ENCODE measurements around the gene RGS8. TPM values are rescaled to one million over a fixed set of nuclear protein-coding genes. Genes with fewer than 3 reads are reported as not detected.

Gene RGS8
- total RNA-seq, 1 donor from 2014 or later, result not detected

DNA sequence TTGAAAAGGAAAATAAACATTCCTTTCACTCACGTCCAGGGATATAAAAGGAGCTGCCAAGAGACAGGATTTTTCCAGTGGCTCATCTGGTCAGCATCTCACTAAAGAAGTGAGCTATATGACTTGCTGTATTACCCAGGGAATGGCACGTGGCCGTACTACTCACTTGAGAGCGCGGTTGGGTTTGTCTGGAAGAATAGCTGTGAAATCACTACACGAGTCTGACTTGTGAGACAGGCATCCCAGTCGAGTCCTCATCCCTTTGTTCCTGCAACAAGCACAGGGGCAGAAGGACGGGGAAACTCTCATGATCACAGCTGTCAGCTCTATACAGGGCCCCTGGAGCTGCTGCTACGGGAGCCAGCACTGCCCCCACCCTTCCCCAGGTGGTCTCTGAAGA, 17.7 kb downstream of the RGS8 start:
- TF ChIP-seq, protein P1, sequence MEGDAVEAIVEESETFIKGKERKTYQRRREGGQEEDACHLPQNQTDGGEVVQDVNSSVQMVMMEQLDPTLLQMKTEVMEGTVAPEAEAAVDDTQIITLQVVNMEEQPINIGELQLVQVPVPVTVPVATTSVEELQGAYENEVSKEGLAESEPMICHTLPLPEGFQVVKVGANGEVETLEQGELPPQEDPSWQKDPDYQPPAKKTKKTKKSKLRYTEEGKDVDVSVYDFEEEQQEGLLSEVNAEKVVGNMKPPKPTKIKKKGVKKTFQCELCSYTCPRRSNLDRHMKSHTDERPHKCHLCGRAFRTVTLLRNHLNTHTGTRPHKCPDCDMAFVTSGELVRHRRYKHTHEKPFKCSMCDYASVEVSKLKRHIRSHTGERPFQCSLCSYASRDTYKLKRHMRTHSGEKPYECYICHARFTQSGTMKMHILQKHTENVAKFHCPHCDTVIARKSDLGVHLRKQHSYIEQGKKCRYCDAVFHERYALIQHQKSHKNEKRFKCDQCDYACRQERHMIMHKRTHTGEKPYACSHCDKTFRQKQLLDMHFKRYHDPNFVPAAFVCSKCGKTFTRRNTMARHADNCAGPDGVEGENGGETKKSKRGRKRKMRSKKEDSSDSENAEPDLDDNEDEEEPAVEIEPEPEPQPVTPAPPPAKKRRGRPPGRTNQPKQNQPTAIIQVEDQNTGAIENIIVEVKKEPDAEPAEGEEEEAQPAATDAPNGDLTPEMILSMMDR (IDR thresholded peaks at IDR 0.05), result no peak
- ATAC-seq (no peak), DNase-seq (no peak)
- Histone ChIP-seq H3K4me3 (no peak overlapping the region), H3K9me3 (no peaks in the 10 kb centered on the region), H3K27me3 (ENCODE audit: low read depth) (no peaks in the 10 kb centered on the region), H3K4me1 (peaks cover 3% of the 10 kb centered on the region), H3K27ac (no peak overlapping the region), H3K36me3 (no peaks in the 10 kb centered on the region)
- intact Hi-C loops (cut with DNase I), result no loop called here

- intact Hi-C loops (cut with DNase I), result no loop called here
- Histone ChIP-seq H3K27ac (no peak overlapping the region), H3K36me3 (no peaks in the 10 kb centered on the region), H3K27me3 (ENCODE audit: low read depth) (no peaks in the 10 kb centered on the region), H3K9me3 (no peaks in the 10 kb centered on the region), H3K4me3 (no peak overlapping the region), H3K4me1 (no peaks in the 10 kb centered on the region)
- ATAC-seq (no peak), DNase-seq (no peak)
- TF ChIP-seq, protein P1 (IDR thresholded peaks at IDR 0.05), result no peak
Measured at GRCh38 chr1:182664296-182664695, 20.1 kb downstream of the RGS8 start.

DNA sequence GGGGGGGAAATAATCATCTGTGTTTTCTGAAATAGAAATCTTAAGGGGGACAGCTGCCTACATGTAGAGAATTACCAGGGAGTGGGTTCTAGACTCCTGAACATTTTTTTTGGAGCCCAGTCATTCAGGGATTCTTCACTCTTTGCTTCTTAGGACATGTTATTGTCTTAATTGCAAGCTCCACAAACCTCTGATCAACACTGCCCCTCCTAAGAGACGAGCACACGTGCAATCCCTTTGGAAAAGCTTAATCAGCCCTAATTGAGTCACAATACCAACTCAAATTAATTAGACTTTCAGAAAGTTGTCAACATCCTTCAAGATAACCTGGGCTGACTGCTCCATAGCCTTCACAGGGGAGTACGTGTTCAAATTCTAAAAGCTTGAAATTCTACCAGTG, 21.4 kb downstream of the RGS8 start:
- Histone ChIP-seq H3K27ac (no peak overlapping the region), H3K27me3 (ENCODE audit: low read depth) (no peaks in the 10 kb centered on the region), H3K9me3 (no peaks in the 10 kb centered on the region), H3K4me1 (no peaks in the 10 kb centered on the region), H3K4me3 (no peak overlapping the region), H3K36me3 (no peaks in the 10 kb centered on the region)
- DNase-seq, result no peak
- TF ChIP-seq, protein P1 (IDR thresholded peaks at IDR 0.05), result no peak
- ATAC-seq, result no peak
- intact Hi-C loops (cut with DNase I), result no loop called here

GRCh38 chr1:182662121-182662890, 22.1 kb downstream of the RGS8 start:
- no peaks in the 10 kb centered on the region for H3K9me3 ChIP-seq
- no peaks in the 10 kb centered on the region for H3K27me3 ChIP-seq (ENCODE audit: low read depth)
- H3K36me3 ChIP-seq, result no peaks in the 10 kb centered on the region
- DNase-seq (no peak), ATAC-seq (no peak)
- no peak overlapping the region for H3K4me3 ChIP-seq
- TF ChIP-seq, protein P1 (IDR thresholded peaks at IDR 0.05), result no peak
- intact Hi-C loops (cut with DNase I), result no loop called here
- no peaks in the 10 kb centered on the region for H3K4me1 ChIP-seq
- H3K27ac ChIP-seq, result no peak overlapping the region

DNA sequence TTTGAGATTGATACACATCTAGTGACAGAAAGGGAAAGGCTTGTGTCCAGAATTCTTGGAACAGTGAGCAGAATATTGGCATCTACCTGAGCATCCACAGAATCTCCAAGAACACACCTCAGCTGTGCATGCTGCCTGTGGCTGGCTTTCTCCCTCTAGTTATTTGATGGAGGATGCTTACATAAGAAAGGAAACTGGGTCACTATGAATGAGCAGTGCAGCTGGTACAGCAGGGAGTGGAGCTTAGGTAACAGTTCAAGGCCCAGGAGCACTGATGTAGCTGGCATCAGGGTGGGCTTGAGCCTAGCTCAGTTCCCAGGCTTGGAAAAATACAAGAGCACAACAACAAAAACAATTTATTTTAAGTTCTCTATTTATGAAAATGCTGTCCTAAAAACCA, 26.3 kb downstream of the RGS8 start:
- Histone ChIP-seq H3K27ac (no peak overlapping the region), H3K9me3 (no peaks in the 10 kb centered on the region), H3K4me1 (no peaks in the 10 kb centered on the region), H3K27me3 (ENCODE audit: low read depth) (no peaks in the 10 kb centered on the region), H3K36me3 (no peaks in the 10 kb centered on the region), H3K4me3 (no peak overlapping the region)
- TF ChIP-seq, protein P1 (IDR thresholded peaks at IDR 0.05), result no peak
- ATAC-seq (no peak), DNase-seq (no peak)
- intact Hi-C loops (cut with DNase I), result no loop called here
